Lower lobe of right lung (tissue), 2 donors: ENCODE data around the gene PDLIM1. TPM values are rescaled to one million over a fixed set of nuclear protein-coding genes. Genes with fewer than 3 reads are reported as not detected.

ENCODE experiments used
- ATAC-seq, 2 donors: fragments of 200-7000 bp; cut with Tn5 transposase; one replicate each; pipeline ENCODE4 v1.9.1; 2020 to 2022; ENCODE audit warnings: mild to moderate bottlenecking in 2 of 2, moderate library complexity in 2 of 2
- DNase-seq: peaks from one replicate; pipeline ENCODE4 v3.0.0-alpha.2; 2020
- H3K27ac ChIP-seq: fragments of 200-600 bp; one replicate; pipeline ENCODE4 v1.8.0; 2022
- H3K27me3 ChIP-seq: fragments of 200-600 bp; one replicate; pipeline ENCODE4 v1.8.0; 2022; ENCODE audit warnings: low read depth
- H3K36me3 ChIP-seq: fragments of 200-600 bp; one replicate; pipeline ENCODE4 v1.8.0; 2022; ENCODE audit warnings: mild to moderate bottlenecking
- H3K4me1 ChIP-seq: fragments of 200-600 bp; one replicate; pipeline ENCODE4 v1.8.0; 2022
- H3K4me3 ChIP-seq: fragments of 200-600 bp; one replicate; pipeline ENCODE4 v1.8.0; 2022; ENCODE audit warnings: mild to moderate bottlenecking
- H3K9me3 ChIP-seq: fragments of 200-600 bp; one replicate; pipeline ENCODE4 v1.8.0; 2022
- intact Hi-C: fragments of 100-400 bp; cut with DNase I; formaldehyde crosslinking; loops from one replicate; pipeline ENCODE4 v1.11.0; 2022
- total RNA-seq: library from RNA; stranded (reverse); fragmentation: NEBNext Ultra II Directional; extraction: Animal tissue kit (Norgen Biotek cat#: 25700); gene quantifications from one replicate; pipeline ENCODE4 v1.2.1, GENCODE V29; 2021
- TF ChIP-seq, protein P1 (sequence below): fragments of 200-600 bp; IDR thresholded peaks from one replicate; pipeline ENCODE4 v1.8.0; 2022; ENCODE audit warnings: antibody characterized with exemption, mild to moderate bottlenecking
- donor health status: DM: no; HTN: yes; CAD: no; lungs with severe emphysema.

Gene PDLIM1
- total RNA-seq, 1 donor from 2014 or later, result 178 TPM

DNA sequence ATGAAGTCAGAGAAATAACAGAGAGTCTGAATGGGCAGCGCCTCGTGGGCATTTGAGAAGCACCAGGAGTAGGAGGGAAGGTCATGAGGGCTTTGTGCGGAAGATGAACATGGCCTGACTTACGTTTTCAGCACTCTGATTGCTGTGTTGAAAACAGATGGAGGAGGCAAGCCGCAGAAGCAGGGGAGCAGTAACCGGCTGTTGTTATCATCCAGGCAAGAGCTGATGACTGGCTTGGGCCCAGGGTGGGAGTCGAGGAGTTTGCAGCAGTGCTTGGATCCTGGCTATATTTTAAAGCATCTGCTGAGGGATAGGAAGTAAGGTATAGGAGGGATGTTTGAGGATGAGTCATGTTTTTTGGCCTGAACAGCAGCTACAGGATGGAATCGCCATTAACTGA is 12.7 kb upstream of the PDLIM1 start:
- no peaks in the 10 kb centered on the region for H3K9me3 ChIP-seq
- TF ChIP-seq, protein P1, sequence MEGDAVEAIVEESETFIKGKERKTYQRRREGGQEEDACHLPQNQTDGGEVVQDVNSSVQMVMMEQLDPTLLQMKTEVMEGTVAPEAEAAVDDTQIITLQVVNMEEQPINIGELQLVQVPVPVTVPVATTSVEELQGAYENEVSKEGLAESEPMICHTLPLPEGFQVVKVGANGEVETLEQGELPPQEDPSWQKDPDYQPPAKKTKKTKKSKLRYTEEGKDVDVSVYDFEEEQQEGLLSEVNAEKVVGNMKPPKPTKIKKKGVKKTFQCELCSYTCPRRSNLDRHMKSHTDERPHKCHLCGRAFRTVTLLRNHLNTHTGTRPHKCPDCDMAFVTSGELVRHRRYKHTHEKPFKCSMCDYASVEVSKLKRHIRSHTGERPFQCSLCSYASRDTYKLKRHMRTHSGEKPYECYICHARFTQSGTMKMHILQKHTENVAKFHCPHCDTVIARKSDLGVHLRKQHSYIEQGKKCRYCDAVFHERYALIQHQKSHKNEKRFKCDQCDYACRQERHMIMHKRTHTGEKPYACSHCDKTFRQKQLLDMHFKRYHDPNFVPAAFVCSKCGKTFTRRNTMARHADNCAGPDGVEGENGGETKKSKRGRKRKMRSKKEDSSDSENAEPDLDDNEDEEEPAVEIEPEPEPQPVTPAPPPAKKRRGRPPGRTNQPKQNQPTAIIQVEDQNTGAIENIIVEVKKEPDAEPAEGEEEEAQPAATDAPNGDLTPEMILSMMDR, result no peak
- ATAC-seq (no peak), DNase-seq (no peak)
- H3K4me3 ChIP-seq, result no peak overlapping the region
- peaks cover 23% of the 10 kb centered on the region for H3K4me1 ChIP-seq
- H3K27ac ChIP-seq, result no peak overlapping the region
- intact Hi-C loops, result no loop called here
- H3K27me3 ChIP-seq, result no peaks in the 10 kb centered on the region
- no peaks in the 10 kb centered on the region for H3K36me3 ChIP-seq

GRCh38 chr10:95300022-95300539 is 9.3 kb upstream of the PDLIM1 start:
- intact Hi-C loops, result no loop called here
- Histone ChIP-seq H3K9me3 (no peaks in the 10 kb centered on the region), H3K27ac (no peak overlapping the region), H3K27me3 (no peaks in the 10 kb centered on the region), H3K4me1 (peaks cover 10% of the 10 kb centered on the region), H3K4me3 (no peak overlapping the region), H3K36me3 (no peaks in the 10 kb centered on the region)
- DNase-seq (no peak), ATAC-seq (no peak)
- TF ChIP-seq, protein P1, result no peak

- Histone ChIP-seq H3K36me3 (no peaks in the 10 kb centered on the region), H3K27ac (no peak overlapping the region), H3K4me3 (no peak overlapping the region), H3K9me3 (no peaks in the 10 kb centered on the region), H3K4me1 (peaks cover 17% of the 10 kb centered on the region), H3K27me3 (no peaks in the 10 kb centered on the region)
- ATAC-seq, result no peak
- intact Hi-C loops, result no loop called here
- no peak for DNase-seq
- TF ChIP-seq, protein P1, result no peak
These were observed 6.6 kb upstream of the PDLIM1 start for GRCh38 chr10:95297402-95297801.

DNA sequence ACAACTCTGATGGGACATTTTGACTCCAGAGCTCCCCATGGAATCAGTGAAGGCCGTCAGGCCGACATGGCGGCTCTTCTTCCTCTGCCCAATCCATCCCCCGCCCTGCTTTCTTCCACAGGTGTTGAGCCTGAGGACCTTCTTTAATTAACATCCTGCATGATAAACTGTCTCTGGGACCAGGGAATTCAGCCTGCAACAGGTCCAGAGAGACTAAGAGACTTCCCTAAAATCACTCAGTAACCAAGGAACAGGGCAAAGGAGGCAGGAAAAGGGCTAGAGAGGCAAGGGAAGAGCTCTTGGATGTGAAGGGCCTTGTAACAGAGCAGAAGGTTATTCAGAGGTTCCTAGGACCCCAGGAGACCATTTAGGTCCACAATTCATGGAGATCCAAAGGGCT is 6.0 kb upstream of the PDLIM1 start:
- TF ChIP-seq, protein P1, result no peak
- Histone ChIP-seq H3K4me3 (no peak overlapping the region), H3K4me1 (peaks cover 17% of the 10 kb centered on the region), H3K27me3 (no peaks in the 10 kb centered on the region), H3K36me3 (no peaks in the 10 kb centered on the region), H3K9me3 (no peaks in the 10 kb centered on the region), H3K27ac (no peak overlapping the region)
- no peak for ATAC-seq
- no peak for DNase-seq
- intact Hi-C loops, result no loop called here

DNA sequence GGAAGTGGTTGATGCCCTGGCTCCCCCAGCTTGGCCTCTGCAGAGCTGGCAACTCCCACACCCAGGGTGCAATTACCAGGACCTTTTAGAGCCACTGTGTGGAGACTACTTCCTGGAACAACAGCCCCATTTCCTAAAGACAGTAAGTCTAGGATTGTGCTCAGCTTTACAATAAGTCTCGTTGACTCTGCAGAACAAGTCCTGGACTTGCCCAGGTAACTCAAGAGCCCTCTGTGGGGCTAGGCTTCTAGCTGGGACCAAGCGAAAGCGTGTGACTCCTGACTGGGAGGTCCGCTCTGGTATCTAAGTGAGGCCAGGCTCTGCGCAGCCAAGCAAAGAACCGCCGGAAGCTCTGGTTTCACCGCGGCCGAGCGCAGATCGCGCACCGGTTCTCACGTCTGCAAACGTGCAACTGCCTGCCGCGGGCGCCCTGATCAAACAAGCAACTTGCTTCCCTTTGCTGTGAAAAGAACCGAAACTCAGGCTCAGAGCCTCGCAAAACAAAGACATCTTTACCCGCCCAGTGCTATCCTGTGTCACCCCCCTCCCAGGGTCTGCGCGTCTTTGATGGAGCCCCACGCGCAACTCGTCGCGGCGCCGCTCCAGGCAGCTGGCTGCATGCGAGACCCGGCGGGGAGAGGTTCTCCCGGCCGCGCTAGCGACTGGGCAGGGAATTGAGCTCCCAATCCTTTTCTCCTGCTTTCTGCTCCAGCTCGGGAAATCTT is 4.4 kb upstream of the PDLIM1 start:
- TF ChIP-seq, protein P1, result no peak
- H3K4me3 ChIP-seq, result peak overlapping the region; percentile 55
- no peaks in the 10 kb centered on the region for H3K36me3 ChIP-seq
- ATAC-seq (peak; percentile 49 to 61), DNase-seq (peak; percentile 78)
- intact Hi-C loops, result no loop called here
- H3K27ac ChIP-seq, result peak overlapping the region; percentile 70
- H3K27me3 ChIP-seq, result no peaks in the 10 kb centered on the region
- H3K9me3 ChIP-seq, result no peaks in the 10 kb centered on the region
- peaks cover 24% of the 10 kb centered on the region for H3K4me1 ChIP-seq
